ENCODE data around the gene NRXN3. TPM values are rescaled to one million over a fixed set of nuclear protein-coding genes. Genes with fewer than 3 reads are reported as not detected.

Gene NRXN3
- total and polyA plus RNA-seq, 2 experiments from 2014 or later = 1.0 to 1.8 TPM

GRCh38 chr14:78667141-78667540, 497.0 kb downstream of the NRXN3 start (continued):
- TF ChIP-seq REST (IDR thresholded peaks at IDR 0.05; ENCODE audit: unreplicated experiment) = no peak
- no peak for TF ChIP-seq EZH2 (IDR thresholded peaks at IDR 0.05; ENCODE audit: low read depth, unreplicated experiment)

- no peak for ATAC-seq
- no peak overlapping the region for H3K4me3 ChIP-seq
- H3K36me3 ChIP-seq (ENCODE audit: insufficient read depth) = no peaks in the 10 kb centered on the region
- Mint-ChIP-seq H3K27me3 (ENCODE audit: insufficient read depth, low read depth, poor library complexity) (no peaks in the 10 kb centered on the region), H3K36me3 (ENCODE audit: low read depth) (no peaks in the 10 kb centered on the region), H3K27ac (no peak overlapping the region), H3K4me1 (no peaks in the 10 kb centered on the region), H3K4me3 (no peak overlapping the region), H3K9me3 (no peaks in the 10 kb centered on the region)
- H3K79me2 ChIP-seq (replicated peaks; ENCODE audit: insufficient read depth) = no peaks in the 10 kb centered on the region
- H3K27me3 ChIP-seq (ENCODE audit: insufficient read depth) = no peaks in the 10 kb centered on the region
- H3K4me2 ChIP-seq = no peak overlapping the region
- no peak for TF ChIP-seq ETS1 (IDR thresholded peaks at IDR 0.05)
- peak in 1 of 2 experiments; percentile 32; a peak in 2 of 4 replicates for TF ChIP-seq CTCF (conservative IDR thresholded peaks at IDR 0.05; ENCODE audit: low read depth in 2 of 2)
- DNase-seq (ENCODE audit: low spot score) = no peak
- H4K20me1 ChIP-seq (replicated peaks; ENCODE audit: insufficient read depth) = no peaks in the 10 kb centered on the region
- H3K9me2 ChIP-seq (ENCODE audit: insufficient read depth) = no peaks in the 10 kb centered on the region
- H2AFZ ChIP-seq = no peak overlapping the region
- H3K4me1 ChIP-seq (ENCODE audit: insufficient read depth) = no peaks in the 10 kb centered on the region
- no peak overlapping the region for H3K27ac ChIP-seq (ENCODE audit: low read depth)
- no peaks in the 10 kb centered on the region for H3F3A ChIP-seq (replicated peaks; ENCODE audit: low read depth)
These were observed 503.7 kb downstream of the NRXN3 start for GRCh38 chr14:78673845-78674244.

GRCh38 chr14:78674820-78675219, 504.6 kb downstream of the NRXN3 start:
- Histone ChIP-seq H3K27ac (ENCODE audit: low read depth) (no peak overlapping the region), H3K27me3 (ENCODE audit: insufficient read depth) (no peaks in the 10 kb centered on the region), H3K4me2 (no peak overlapping the region), H4K20me1 (replicated peaks; ENCODE audit: insufficient read depth) (no peaks in the 10 kb centered on the region), H3K9me2 (ENCODE audit: insufficient read depth) (no peaks in the 10 kb centered on the region), H2AFZ (no peak overlapping the region), H3K4me1 (ENCODE audit: insufficient read depth) (no peaks in the 10 kb centered on the region), H3K4me3 (no peak overlapping the region), H3K36me3 (ENCODE audit: insufficient read depth) (no peaks in the 10 kb centered on the region), H3K79me2 (replicated peaks; ENCODE audit: insufficient read depth) (no peaks in the 10 kb centered on the region), H3F3A (replicated peaks; ENCODE audit: low read depth) (no peaks in the 10 kb centered on the region)
- no peak for TF ChIP-seq ETS1 (IDR thresholded peaks at IDR 0.05)
- no peak for TF ChIP-seq NANOG (IDR thresholded peaks at IDR 0.05; ENCODE audit: borderline replicate concordance)
- TF ChIP-seq STAT1 (IDR thresholded peaks at IDR 0.05; ENCODE audit: unreplicated experiment) = no peak
- no peaks in the 10 kb centered on the region for H3K4me1 Mint-ChIP-seq
- no peak overlapping the region for H3K27ac Mint-ChIP-seq
- H3K36me3 Mint-ChIP-seq (ENCODE audit: low read depth) = no peaks in the 10 kb centered on the region
- H3K27me3 Mint-ChIP-seq (ENCODE audit: insufficient read depth, low read depth, poor library complexity) = no peaks in the 10 kb centered on the region
- ATAC-seq (no peak), DNase-seq (ENCODE audit: low spot score) (no peak)
- H3K4me3 Mint-ChIP-seq = no peak overlapping the region
- H3K9me3 Mint-ChIP-seq = no peaks in the 10 kb centered on the region

Data from GM23338 (cell line).